Right ventricle myocardium superior (tissue), 1 donor: Measurements from ENCODE around the gene FAM81A. TPM values are rescaled to one million over a fixed set of nuclear protein-coding genes. Genes with fewer than 3 reads are reported as not detected.

Experiments
- ATAC-seq: fragments of 200-7000 bp; cut with Tn5 transposase; one replicate; pipeline ENCODE4 v1.9.1; 2020; ENCODE audit warnings: mild to moderate bottlenecking; ENCODE audit not compliant: poor library complexity
- DNase-seq: peaks from one replicate; pipeline ENCODE4 v3.0.0-alpha.2; 2020
- intact Hi-C: fragments of 100-400 bp; cut with DNase I; formaldehyde crosslinking; loops from one replicate; pipeline ENCODE4 v1.11.2; 2022
- total RNA-seq: library from RNA; stranded (reverse); fragmentation: NEBNext Ultra II Directional; extraction: Animal tissue kit (Norgen Biotek cat#: 25700); gene quantifications from one replicate; pipeline ENCODE4 v1.2.1, GENCODE V29; 2021
- donor health status: DM: no; HTN: yes; CAD: no; lungs with severe emphysema.

Gene FAM81A
- total RNA-seq, 1 donor from 2014 or later: 8.0 TPM

- DNase-seq (no peak), ATAC-seq (no peak)
- intact Hi-C loops: no loop called here
Observed at GRCh38 chr15:59556380-59556779, 118.4 kb downstream of the FAM81A start.

- intact Hi-C loops: no loop called here
- DNase-seq: no peak
- no peak for ATAC-seq
Observed at GRCh38 chr15:59557581-59557980, 119.6 kb downstream of the FAM81A start.

- DNase-seq (no peak), ATAC-seq (no peak)
- intact Hi-C loops: no loop called here
Observed at GRCh38 chr15:59558851-59559250, 120.9 kb downstream of the FAM81A start.

- intact Hi-C loops: no loop called here
- DNase-seq (no peak), ATAC-seq (no peak)
Observed at GRCh38 chr15:59561547-59561946, 123.6 kb downstream of the FAM81A start.

GRCh38 chr15:59562448-59563186 is 124.6 kb downstream of the FAM81A start:
- intact Hi-C loops: no loop called here
- DNase-seq: no peak
- no peak for ATAC-seq

- no peak for DNase-seq
- no peak for ATAC-seq
- intact Hi-C loops: no loop called here
Observed at GRCh38 chr15:59565299-59565698, 127.3 kb downstream of the FAM81A start.

GRCh38 chr15:59567324-59567723 is 129.3 kb downstream of the FAM81A start:
- ATAC-seq (no peak), DNase-seq (no peak)
- intact Hi-C loops: no loop called here

- ATAC-seq (no peak), DNase-seq (no peak)
- intact Hi-C loops: no loop called here
Observed at GRCh38 chr15:59569477-59569876, 131.5 kb downstream of the FAM81A start.

- ATAC-seq (no peak), DNase-seq (no peak)
- intact Hi-C loops: no loop called here
Observed at GRCh38 chr15:59570315-59570714, 132.3 kb downstream of the FAM81A start.

GRCh38 chr15:59571606-59572005 is 133.6 kb downstream of the FAM81A start:
- no peak for DNase-seq
- ATAC-seq: no peak
- intact Hi-C loops: no loop called here

Other genes with a start within 250 kb of the FAM81A start
- gene LDHAL6B, start 231.3 kb upstream of the FAM81A start, total RNA-seq: not detected
- 29.9 TPM for gene MYO1E, start 65.3 kb upstream of the FAM81A start, total RNA-seq
- gene GCNT3, start 173.6 kb downstream of the FAM81A start, total RNA-seq: not detected
- 126 TPM for gene GTF2A2, start 219.3 kb downstream of the FAM81A start, total RNA-seq